MM.1S (cell line): Measurements from ENCODE around the gene ATXN1.
"Not testable (repeated sequence)": the region's sequence is repeated elsewhere in the genome, so short reads cannot be mapped to it uniquely, and the experiment has no call there.

Source experiments
- DNase-seq: peaks from one replicate; pipeline ENCODE4 v3.0.0-alpha.2; 2015
- H2AFZ ChIP-seq: fragments of 300-600 bp; sonication (generic); 2 replicates; pipeline ENCODE4 v1.6.0; 2016; ENCODE audit warnings: antibody characterized with exemption, low read length
- H3F3A ChIP-seq: fragments of 300-600 bp; sonication (generic); 2 replicates; pipeline ENCODE4 v1.6.1; 2016; ENCODE audit warnings: mild to moderate bottlenecking, antibody characterized with exemption, low read length, moderate library complexity, mixed read lengths; ENCODE audit not compliant: insufficient read depth
- H3K27ac ChIP-seq: fragments of 300-600 bp; sonication (generic); 2 replicates; pipeline ENCODE4 v1.5.1; 2016; ENCODE audit warnings: mild to moderate bottlenecking, low read length
- H3K27me3 ChIP-seq: fragments of 300-600 bp; sonication (generic); replicated peaks from 2 replicates; pipeline ENCODE4 v1.6.0; 2016; ENCODE audit warnings: low read length; ENCODE audit not compliant: insufficient read depth
- H3K36me3 ChIP-seq: fragments of 300-600 bp; sonication (generic); replicated peaks from 2 replicates; pipeline ENCODE4 v1.6.1; 2016; ENCODE audit warnings: mild to moderate bottlenecking, low read length, mixed read lengths; ENCODE audit not compliant: insufficient read depth
- H3K4me1 ChIP-seq: fragments of 300-600 bp; sonication (generic); 2 replicates; pipeline ENCODE4 v1.6.1; 2016; ENCODE audit warnings: low read length, mixed read lengths
- H3K4me2 ChIP-seq: fragments of 300-600 bp; sonication (generic); 2 replicates; pipeline ENCODE4 v1.6.0; 2016; ENCODE audit warnings: low read depth, low read length
- H3K4me3 ChIP-seq: fragments of 300-600 bp; sonication (generic); 2 replicates; pipeline ENCODE4 v1.5.1; 2016; ENCODE audit warnings: low read length, mixed read lengths
- H3K79me2 ChIP-seq: fragments of 300-600 bp; sonication (generic); 2 replicates; pipeline ENCODE4 v1.6.1; 2016; ENCODE audit warnings: mixed run types, low read length, mixed read lengths
- H3K9ac ChIP-seq: fragments of 300-600 bp; sonication (generic); 2 replicates; pipeline ENCODE4 v1.6.1; 2016; ENCODE audit warnings: low read length, mixed read lengths
- H3K9me2 ChIP-seq: fragments of 300-600 bp; sonication (generic); replicated peaks from 2 replicates; pipeline ENCODE4 v1.6.1; 2016; ENCODE audit warnings: mild to moderate bottlenecking, low read length, mixed read lengths; ENCODE audit not compliant: insufficient read depth
- H3K9me3 ChIP-seq: fragments of 300-600 bp; sonication (generic); replicated peaks from 2 replicates; pipeline ENCODE4 v1.6.1; 2016; ENCODE audit warnings: mild to moderate bottlenecking, low read length, mixed read lengths; ENCODE audit not compliant: insufficient read depth
- H4K20me1 ChIP-seq: fragments of 300-600 bp; sonication (generic); 2 replicates; pipeline ENCODE4 v1.6.1; 2016; ENCODE audit warnings: mild to moderate bottlenecking, low read length, moderate library complexity, mixed read lengths; ENCODE audit not compliant: insufficient read depth
- EZH2 ChIP-seq: fragments of 300-600 bp; sonication (generic); optimal IDR thresholded peaks from 2 replicates; pipeline ENCODE3; 2017; ENCODE audit warnings: low read depth, mild to moderate bottlenecking, antibody characterized with exemption, low read length, mixed read lengths
- EZH2phosphoT487 ChIP-seq: fragments of 300-600 bp; sonication (generic); IDR thresholded peaks from 2 replicates; pipeline ENCODE4 v1.6.1; 2018; ENCODE audit warnings: antibody characterized with exemption, low read length
- TF ChIP-seq, protein P1 (sequence below): fragments of 300-600 bp; sonication (generic); IDR thresholded peaks from 2 replicates; pipeline ENCODE4 v1.5.1; 2016; ENCODE audit warnings: antibody characterized with exemption, low read length, mixed read lengths

The ATXN1 gene

DNA sequence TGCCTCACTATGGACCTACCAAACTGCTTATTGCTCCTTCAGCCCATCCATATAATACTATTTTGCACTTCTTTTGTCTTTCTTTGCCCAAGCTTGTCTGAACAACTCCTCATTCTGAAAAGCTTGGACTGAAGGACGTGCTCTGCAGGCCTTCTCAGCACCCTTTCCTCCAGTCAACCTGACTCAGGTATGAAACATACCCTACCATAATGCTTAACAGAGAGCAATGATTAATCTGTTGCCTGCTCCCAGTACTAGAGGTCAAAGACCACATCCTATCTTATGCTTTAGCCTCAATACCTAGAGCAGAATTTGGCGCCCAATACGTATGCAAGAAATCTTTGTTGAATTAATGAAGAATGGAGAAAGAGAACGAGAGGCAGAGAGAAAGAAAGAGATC is 55.2 kb downstream of the ATXN1 start:
- no peak overlapping the region for H3K4me2 ChIP-seq
- TF ChIP-seq EZH2: no peak
- no peak for TF ChIP-seq EZH2phosphoT487
- TF ChIP-seq, protein P1, sequence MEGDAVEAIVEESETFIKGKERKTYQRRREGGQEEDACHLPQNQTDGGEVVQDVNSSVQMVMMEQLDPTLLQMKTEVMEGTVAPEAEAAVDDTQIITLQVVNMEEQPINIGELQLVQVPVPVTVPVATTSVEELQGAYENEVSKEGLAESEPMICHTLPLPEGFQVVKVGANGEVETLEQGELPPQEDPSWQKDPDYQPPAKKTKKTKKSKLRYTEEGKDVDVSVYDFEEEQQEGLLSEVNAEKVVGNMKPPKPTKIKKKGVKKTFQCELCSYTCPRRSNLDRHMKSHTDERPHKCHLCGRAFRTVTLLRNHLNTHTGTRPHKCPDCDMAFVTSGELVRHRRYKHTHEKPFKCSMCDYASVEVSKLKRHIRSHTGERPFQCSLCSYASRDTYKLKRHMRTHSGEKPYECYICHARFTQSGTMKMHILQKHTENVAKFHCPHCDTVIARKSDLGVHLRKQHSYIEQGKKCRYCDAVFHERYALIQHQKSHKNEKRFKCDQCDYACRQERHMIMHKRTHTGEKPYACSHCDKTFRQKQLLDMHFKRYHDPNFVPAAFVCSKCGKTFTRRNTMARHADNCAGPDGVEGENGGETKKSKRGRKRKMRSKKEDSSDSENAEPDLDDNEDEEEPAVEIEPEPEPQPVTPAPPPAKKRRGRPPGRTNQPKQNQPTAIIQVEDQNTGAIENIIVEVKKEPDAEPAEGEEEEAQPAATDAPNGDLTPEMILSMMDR: no peak
- no peaks in the 10 kb centered on the region for H3K36me3 ChIP-seq
- H3F3A ChIP-seq: no peaks in the 10 kb centered on the region
- H3K4me1 ChIP-seq: peaks cover 12% of the 10 kb centered on the region
- no peaks in the 10 kb centered on the region for H3K27me3 ChIP-seq
- H3K27ac ChIP-seq: no peak overlapping the region
- H3K4me3 ChIP-seq: no peak overlapping the region
- no peak overlapping the region for H2AFZ ChIP-seq
- no peaks in the 10 kb centered on the region for H3K9me2 ChIP-seq
- no peaks in the 10 kb centered on the region for H3K9me3 ChIP-seq
- peaks cover 27% of the 10 kb centered on the region for H3K79me2 ChIP-seq
- no peaks in the 10 kb centered on the region for H4K20me1 ChIP-seq
- no peak for DNase-seq
- no peak overlapping the region for H3K9ac ChIP-seq

DNA sequence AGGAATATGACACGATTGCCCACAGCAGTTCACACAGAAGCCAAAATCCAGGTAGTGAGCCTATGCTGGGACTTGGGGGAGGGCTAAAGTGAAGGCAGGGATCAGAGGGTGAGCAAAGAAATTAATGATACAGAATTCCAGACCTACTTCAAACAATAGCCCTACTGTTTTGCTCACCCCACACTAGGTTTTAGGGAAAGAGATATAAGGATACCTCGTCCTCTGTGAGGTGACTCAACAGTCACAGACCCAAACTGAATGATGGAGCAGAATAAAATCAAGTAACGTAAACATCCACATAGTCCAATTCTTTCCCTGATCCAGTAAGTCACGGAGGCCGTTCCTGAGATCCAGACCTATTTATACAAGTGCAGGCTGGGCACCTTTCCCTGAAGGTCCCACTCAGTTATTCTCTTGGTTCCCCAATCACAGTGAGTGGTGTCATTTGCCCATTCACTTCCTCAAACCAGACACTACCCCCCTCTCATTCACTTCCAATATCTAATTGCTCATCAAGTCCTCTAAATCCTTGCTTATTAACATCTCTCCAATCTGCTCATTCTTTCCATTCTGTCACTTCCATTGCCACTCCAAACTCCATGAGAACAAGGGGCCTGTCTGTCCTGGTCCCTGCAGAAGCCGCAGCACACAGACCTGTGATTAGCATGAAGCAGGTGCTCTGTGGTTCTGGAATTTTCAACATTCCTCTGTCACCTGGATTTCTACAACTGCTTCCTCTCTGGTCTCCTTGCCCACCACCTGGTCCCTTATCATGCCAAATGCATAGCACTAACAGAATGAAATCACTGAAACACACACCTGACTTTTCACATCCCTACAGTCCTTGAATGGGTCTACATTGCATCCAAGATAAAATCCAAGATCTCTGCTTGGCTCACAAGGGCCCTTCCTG is 55.9 kb downstream of the ATXN1 start:
- H3K9me3 ChIP-seq: no peaks in the 10 kb centered on the region
- no peak overlapping the region for H2AFZ ChIP-seq
- no peaks in the 10 kb centered on the region for H3K36me3 ChIP-seq
- H3K4me1 ChIP-seq: peaks cover 12% of the 10 kb centered on the region
- peaks cover 30% of the 10 kb centered on the region for H3K79me2 ChIP-seq
- H3K9me2 ChIP-seq: no peaks in the 10 kb centered on the region
- no peaks in the 10 kb centered on the region for H4K20me1 ChIP-seq
- H3K9ac ChIP-seq: no peak overlapping the region
- H3K4me3 ChIP-seq: no peak overlapping the region
- no peak for DNase-seq
- no peaks in the 10 kb centered on the region for H3K27me3 ChIP-seq
- no peak overlapping the region for H3K4me2 ChIP-seq
- no peaks in the 10 kb centered on the region for H3F3A ChIP-seq
- TF ChIP-seq EZH2: no peak
- TF ChIP-seq EZH2phosphoT487: no peak
- TF ChIP-seq, protein P1: no peak
- H3K27ac ChIP-seq: no peak overlapping the region

DNA sequence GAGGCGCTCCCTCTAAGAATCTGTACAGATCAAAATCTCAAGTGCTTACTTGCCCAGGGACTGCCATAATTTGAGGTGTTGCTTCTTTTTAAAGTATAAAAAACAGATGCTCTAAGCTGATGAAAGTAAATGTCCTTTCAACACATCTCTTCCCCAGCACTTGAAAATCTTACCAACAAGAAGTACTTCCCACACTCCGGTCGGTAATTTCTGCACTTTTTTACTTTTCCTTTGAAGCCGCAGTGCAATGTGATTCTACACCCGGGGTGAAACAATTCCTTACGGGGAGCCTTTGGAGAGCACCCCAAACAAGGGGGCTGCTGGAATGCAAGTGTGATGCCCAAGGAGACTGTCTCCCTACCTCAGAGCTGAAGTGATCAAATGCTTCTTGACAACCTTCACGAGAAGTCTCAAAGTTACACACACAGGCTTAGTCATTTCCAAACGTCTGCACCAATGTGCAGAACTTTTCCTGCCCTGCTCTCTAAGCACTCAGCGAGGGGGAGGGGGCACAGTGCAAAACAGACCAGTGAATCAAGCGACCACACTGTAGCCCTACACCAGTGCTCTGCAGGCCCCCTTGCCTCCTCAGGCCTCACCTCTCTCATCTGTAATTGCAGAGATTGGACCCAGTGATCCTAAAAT is 56.7 kb downstream of the ATXN1 start:
- no peak for DNase-seq
- Histone ChIP-seq H3K9ac (no peak overlapping the region), H3F3A (no peaks in the 10 kb centered on the region), H4K20me1 (no peaks in the 10 kb centered on the region), H3K9me2 (no peaks in the 10 kb centered on the region), H3K4me3 (no peak overlapping the region), H3K9me3 (no peaks in the 10 kb centered on the region), H3K4me2 (no peak overlapping the region), H3K27ac (no peak overlapping the region), H3K79me2 (peaks cover 34% of the 10 kb centered on the region), H3K36me3 (no peaks in the 10 kb centered on the region), H3K4me1 (peaks cover 12% of the 10 kb centered on the region), H3K27me3 (no peaks in the 10 kb centered on the region), H2AFZ (no peak overlapping the region)
- TF ChIP-seq EZH2phosphoT487 (no peak), EZH2 (no peak)
- TF ChIP-seq, protein P1: no peak

DNA sequence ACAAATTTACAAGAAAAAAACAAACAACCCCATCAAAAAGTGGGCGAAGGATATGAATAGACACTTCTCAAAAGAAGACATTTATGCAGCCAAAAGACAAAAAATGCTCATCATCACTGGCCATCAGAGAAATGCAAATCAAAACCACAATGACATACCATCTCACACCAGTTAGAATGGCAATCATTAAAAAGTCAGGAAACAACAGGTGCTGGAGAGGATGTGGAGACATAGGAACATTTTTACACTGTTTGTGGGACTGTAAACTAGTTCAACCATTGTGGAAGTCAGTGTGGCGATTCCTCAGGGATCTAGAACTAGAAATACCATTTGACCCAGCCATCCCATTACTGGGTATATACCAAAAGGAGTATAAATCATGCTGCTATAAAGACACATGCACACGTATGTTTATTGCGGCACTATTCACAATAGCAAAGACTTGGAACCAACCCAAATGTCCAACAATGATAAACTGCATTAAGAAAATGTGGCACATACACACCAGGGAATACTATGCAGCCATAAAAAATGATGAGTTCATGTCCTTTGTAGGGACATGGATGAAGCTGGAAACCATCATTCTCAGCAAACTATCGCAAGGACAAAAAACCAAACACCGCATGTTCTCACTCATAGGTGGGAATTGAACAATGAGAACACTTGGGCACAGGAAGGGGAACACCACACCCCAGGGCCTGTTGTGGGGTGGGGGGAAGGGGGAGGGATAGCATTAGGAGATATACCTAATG is 58.5 kb downstream of the ATXN1 start:
- H3K27me3 ChIP-seq, H3K27ac ChIP-seq, H2AFZ ChIP-seq, H3K36me3 ChIP-seq, H3K4me2 ChIP-seq, H3K9ac ChIP-seq, H3K4me3 ChIP-seq, H3K9me2 ChIP-seq, H4K20me1 ChIP-seq, DNase-seq, H3K9me3 ChIP-seq, H3F3A ChIP-seq: not testable (repeated sequence)
- Histone ChIP-seq H3K4me1 (peaks cover 10% of the 10 kb centered on the region), H3K79me2 (peaks cover 39% of the 10 kb centered on the region)
